ENCODE data around the gene FOXK2. TPM values are rescaled to one million over a fixed set of nuclear protein-coding genes. Genes with fewer than 3 reads are reported as not detected.

Gene FOXK2
- total RNA-seq, 1 experiment from 2014 or later = 72.0 TPM

GRCh38 chr17:82631544-82631943 lies 112.0 kb downstream of the FOXK2 start:
- Histone ChIP-seq H2AK5ac (ENCODE audit: insufficient read length, low read length) (no peak overlapping the region), H3K14ac (ENCODE audit: insufficient read depth, low read length) (no peak overlapping the region), H3T11ph (ENCODE audit: low read length) (no peak overlapping the region), H3K4me2 (ENCODE audit: insufficient read depth, insufficient read length, low read length) (no peak overlapping the region), H2BK20ac (ENCODE audit: low read depth, low read length, poor library complexity, severe bottlenecking) (no peak overlapping the region), H3K27ac (ENCODE audit: insufficient read length, low read depth, low read length) (no peak overlapping the region), H2BK12ac (ENCODE audit: insufficient read length, low read depth, low read length) (no peak overlapping the region), H3K79me2 (ENCODE audit: insufficient read depth, low read length) (peaks cover 7% of the 10 kb centered on the region; the same call in 1 of the 2 replicates), H3K9ac (ENCODE audit: extremely low read depth, insufficient read length, low read length) (no peak overlapping the region), H4K5ac (ENCODE audit: insufficient read length, low read depth, low read length) (no peak overlapping the region), H2BK120ac (ENCODE audit: low read depth, low read length, poor library complexity, severe bottlenecking) (no peak overlapping the region), H3K9me3 (ENCODE audit: control insufficient read depth, low read depth, low read length) (no peaks in the 10 kb centered on the region), H4K8ac (replicated peaks; ENCODE audit: insufficient read length, low read depth, low read length) (no peak overlapping the region), H3K56ac (ENCODE audit: insufficient read length, low read depth, low read length) (no peak overlapping the region), H2BK15ac (ENCODE audit: low read depth, low read length) (no peak overlapping the region), H4K91ac (ENCODE audit: insufficient read length, low read depth, low read length) (no peak overlapping the region), H2AFZ (ENCODE audit: low read length) (no peak overlapping the region), H3K4ac (ENCODE audit: low read depth, low read length) (no peak overlapping the region), H2BK5ac (ENCODE audit: insufficient read length, low read length) (no peak overlapping the region), H3K23me2 (ENCODE audit: insufficient read length, low read depth, low read length, poor library complexity, severe bottlenecking) (no peaks in the 10 kb centered on the region), H3K23ac (ENCODE audit: insufficient read length, low read depth, low read length) (no peak overlapping the region), H3K4me1 (ENCODE audit: insufficient read depth, low read length) (no peaks in the 10 kb centered on the region), H4K20me1 (ENCODE audit: control insufficient read depth, insufficient read depth, insufficient read length) (no peaks in the 10 kb centered on the region), H3K79me1 (ENCODE audit: insufficient read depth, low read depth, low read length, poor library complexity, severe bottlenecking) (peaks cover 12% of the 10 kb centered on the region), H3K18ac (ENCODE audit: insufficient read length, low read depth, low read length) (no peak overlapping the region), H3K27me3 (ENCODE audit: insufficient read depth, low read length) (no peaks in the 10 kb centered on the region)
- DNase-seq = no peak
- H3K4me1 Mint-ChIP-seq = peaks cover under 1% of the 10 kb centered on the region in 2 experiments; a peak in 2 of 4 replicates
- WGBS (ENCODE audit: extremely low coverage, insufficient read length, low lambda C conversion rate) = no CpG with 5 or more reads among the region's 6 CpGs
- no peak overlapping the region for H3K27ac Mint-ChIP-seq
- H3K27me3 Mint-ChIP-seq (ENCODE audit: low read depth) = no peaks in the 10 kb centered on the region
- no peak overlapping the region for H3K4me3 Mint-ChIP-seq
- TF ChIP-seq CTCF (conservative IDR thresholded peaks at IDR 0.05) = no peak
- no peaks in the 10 kb centered on the region for H3K9me3 Mint-ChIP-seq
- H3K36me3 Mint-ChIP-seq (ENCODE audit: insufficient read depth in 1 of 3, low read depth in 3 of 3) = peaks cover 13 to 56% (median 55%) of the 10 kb centered on the region in 3 experiments; a peak in 6 of 7 replicates

Measured in H9 (cell line).